LNCaP clone FGC (cell line): ENCODE results near the gene DCHS2.

Experiments
- DNase-seq: peaks from one replicate; pipeline ENCODE4 v3.0.0-alpha.2; 2011; ENCODE audit warnings: low read depth
- H3K4me3 ChIP-seq: 2 replicates; pipeline ENCODE4 v1.5.1; 2011; ENCODE audit warnings: mild to moderate bottlenecking, low read depth, low read length, control low read depth
- CTCF ChIP-seq: IDR thresholded peaks from 2 replicates; pipeline ENCODE4 v1.5.1; 2012; ENCODE audit warnings: mild to moderate bottlenecking; ENCODE audit not compliant: control insufficient read depth, insufficient read depth; ENCODE audit errors: extremely low read depth

The DCHS2 gene

DNA sequence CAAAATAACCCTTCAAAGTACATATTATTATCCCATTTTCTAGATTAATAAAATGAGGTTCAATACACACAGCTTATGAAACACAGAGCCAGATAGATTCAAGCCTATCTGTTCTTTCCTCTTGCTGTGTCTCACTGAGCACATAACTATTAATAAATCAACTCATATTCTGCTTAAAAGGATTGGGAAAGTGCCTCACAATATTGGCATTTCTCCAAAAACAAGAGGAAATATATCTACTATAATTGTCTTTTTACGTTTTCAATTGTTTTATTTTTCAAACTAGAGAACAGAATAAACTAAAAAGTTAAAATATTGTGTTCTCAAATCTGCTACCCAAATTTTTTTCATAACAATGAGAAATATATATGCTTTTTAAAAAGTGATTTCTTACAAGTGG, 15.8 kb downstream of the DCHS2 start:
- no peak for TF ChIP-seq CTCF
- DNase-seq: no peak
- H3K4me3 ChIP-seq: no peak overlapping the region

- DNase-seq: no peak
- TF ChIP-seq CTCF: no peak
- no peak overlapping the region for H3K4me3 ChIP-seq
Measured at GRCh38 chr4:154473497-154473896, 18.1 kb downstream of the DCHS2 start.

DNA sequence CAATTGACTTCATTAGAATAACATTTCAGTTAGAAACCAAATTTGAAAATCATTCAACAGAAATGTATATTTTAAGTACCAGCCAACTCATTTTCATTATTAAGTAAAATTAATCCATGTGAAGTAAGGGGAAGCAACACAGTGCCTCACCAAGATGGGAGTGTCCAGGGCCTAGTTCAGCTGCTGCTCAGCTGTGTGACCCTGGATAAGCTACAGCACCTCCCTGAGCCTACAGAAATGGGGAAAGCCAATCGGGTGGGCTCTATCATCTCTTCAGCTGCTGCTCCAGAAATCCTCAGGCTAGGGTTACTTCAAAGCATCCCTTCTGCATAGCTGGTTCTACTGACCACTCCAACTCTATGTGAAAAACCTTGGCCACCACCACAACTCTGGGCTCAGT, 18.7 kb downstream of the DCHS2 start:
- H3K4me3 ChIP-seq: no peak overlapping the region
- TF ChIP-seq CTCF: no peak
- no peak for DNase-seq

- DNase-seq: no peak
- H3K4me3 ChIP-seq: no peak overlapping the region
Measured at GRCh38 chr4:154471526-154472331, 19.9 kb downstream of the DCHS2 start.

GRCh38 chr4:154471032-154471431, 20.6 kb downstream of the DCHS2 start:
- no peak for DNase-seq
- H3K4me3 ChIP-seq: no peak overlapping the region
- no peak for TF ChIP-seq CTCF

More at GRCh38 chr4:154471526-154472331, 19.9 kb downstream of the DCHS2 start:
- no peak for TF ChIP-seq CTCF

- H3K4me3 ChIP-seq: no peak overlapping the region
- TF ChIP-seq CTCF: no peak
- no peak for DNase-seq
Measured at GRCh38 chr4:154467886-154468285, 23.7 kb downstream of the DCHS2 start.

DNA sequence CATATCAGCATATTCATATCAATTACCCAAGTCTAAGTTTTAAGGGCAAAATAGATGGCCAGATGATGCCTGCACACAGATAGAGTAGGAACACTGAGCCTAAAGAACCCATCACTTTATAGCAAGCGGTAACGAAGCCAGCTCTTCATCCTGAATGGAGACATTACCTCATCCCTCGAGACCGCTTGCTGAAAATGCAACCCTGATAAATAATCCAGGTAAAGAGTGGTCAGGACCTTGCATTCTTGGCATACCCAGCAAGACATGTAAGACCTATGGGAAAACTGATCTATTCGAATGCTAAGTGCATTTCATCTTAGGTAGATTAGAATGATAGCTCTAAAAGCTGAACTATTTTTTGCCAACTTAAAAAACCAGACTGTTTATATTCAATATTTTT, 25.3 kb downstream of the DCHS2 start:
- no peak for TF ChIP-seq CTCF
- DNase-seq: no peak

More for the DNA sequence above, 25.3 kb downstream of the DCHS2 start:
- H3K4me3 ChIP-seq: no peak overlapping the region
